ENCODE measurements around the gene KRTAP5-9.
"Not testable (repeated sequence)": the region's sequence is repeated elsewhere in the genome, so short reads cannot be mapped to it uniquely, and the experiment has no call there.

The KRTAP5-9 gene

GRCh38 chr11:71564430-71564829 lies 16.2 kb downstream of the KRTAP5-9 start:
- H3K18ac ChIP-seq (ENCODE audit: low read length): no peak overlapping the region
- no peak overlapping the region for H2AK5ac ChIP-seq (ENCODE audit: low read length)
- H3K79me2 ChIP-seq (ENCODE audit: control insufficient read depth, insufficient read depth, low read length, poor library complexity): no peaks in the 10 kb centered on the region
- H3K27me3 ChIP-seq (ENCODE audit: insufficient read depth, low read length): no peaks in the 10 kb centered on the region
- H3K23ac ChIP-seq (ENCODE audit: low read length): no peak overlapping the region
- no peak overlapping the region for H2BK120ac ChIP-seq (ENCODE audit: insufficient read depth, low read length, poor library complexity)
- no peak overlapping the region for H4K8ac ChIP-seq (ENCODE audit: low read depth, low read length)
- DNase-seq: no peak
- no peak overlapping the region for H3K4ac ChIP-seq (ENCODE audit: low read depth, low read length)
- no peak overlapping the region for H2AFZ ChIP-seq (ENCODE audit: insufficient read depth, low read length, poor library complexity)
- no peak overlapping the region for H3K4me2 ChIP-seq (ENCODE audit: low read length)
- no peak overlapping the region for H3K4me3 ChIP-seq (ENCODE audit: low read depth, low read length)
- WGBS (ENCODE audit: extremely low coverage, insufficient coverage, insufficient read length): no CpG with 5 or more reads among the region's 4 CpGs
- H2BK5ac ChIP-seq (ENCODE audit: low read depth, low read length, poor library complexity): no peak overlapping the region
- H3K79me1 ChIP-seq (ENCODE audit: low read length): no peaks in the 10 kb centered on the region
- no peak overlapping the region for H4K91ac ChIP-seq (ENCODE audit: low read depth, low read length)
- H4K12ac ChIP-seq (ENCODE audit: low read depth, low read length): no peak overlapping the region
- no peak overlapping the region for H3K9ac ChIP-seq (ENCODE audit: low read length)
- no peaks in the 10 kb centered on the region for H3K36me3 ChIP-seq (ENCODE audit: control insufficient read depth in 1 of 2, insufficient read depth in 2 of 2, low read length in 2 of 2)
- H3K14ac ChIP-seq (ENCODE audit: low read length): no peak overlapping the region
- no peak overlapping the region for H2BK12ac ChIP-seq (ENCODE audit: low read length)
- H3K9me3 ChIP-seq (ENCODE audit: insufficient read depth, low read depth, low read length): no peaks in the 10 kb centered on the region
- H3K27ac ChIP-seq (ENCODE audit: low read depth, low read length): no peak overlapping the region
- no peaks in the 10 kb centered on the region for H3K4me1 ChIP-seq (ENCODE audit: control insufficient read depth in 1 of 2, insufficient read depth in 2 of 2, low read length in 2 of 2)

GRCh38 chr11:71565263-71565662 lies 17.0 kb downstream of the KRTAP5-9 start, which contains the start of gene KRTAP5-10:
TSS of gene KRTAP5-10 (plus strand) at chr11:71565563. CDS start at chr11:71565588, 25 bp downstream.
- Histone ChIP-seq H3K9me3 (ENCODE audit: insufficient read depth, low read depth, low read length) (no peaks in the 10 kb centered on the region), H2AK5ac (ENCODE audit: low read length) (no peak within 1 kb of the TSS), H3K27ac (ENCODE audit: low read depth, low read length) (no peak within 1 kb of the TSS), H3K4me3 (ENCODE audit: low read depth, low read length) (no peak within 1 kb of the TSS), H3K18ac (ENCODE audit: low read length) (no peak within 1 kb of the TSS), H2AFZ (ENCODE audit: insufficient read depth, low read length, poor library complexity) (no peak within 1 kb of the TSS), H2BK12ac (ENCODE audit: low read length) (no peak within 1 kb of the TSS), H3K4me1 (ENCODE audit: control insufficient read depth in 1 of 2, insufficient read depth in 2 of 2, low read length in 2 of 2) (no peaks in the 10 kb centered on the region), H3K79me2 (ENCODE audit: control insufficient read depth, insufficient read depth, low read length, poor library complexity) (no peaks in the 10 kb centered on the region), H3K27me3 (ENCODE audit: insufficient read depth, low read length) (no peaks in the 10 kb centered on the region), H4K8ac (ENCODE audit: low read depth, low read length) (no peak within 1 kb of the TSS), H3K14ac (ENCODE audit: low read length) (no peak within 1 kb of the TSS), H3K23ac (ENCODE audit: low read length) (no peak within 1 kb of the TSS), H3K36me3 (ENCODE audit: control insufficient read depth in 1 of 2, insufficient read depth in 2 of 2, low read length in 2 of 2) (no peaks in the 10 kb centered on the region), H2BK120ac (ENCODE audit: insufficient read depth, low read length, poor library complexity) (no peak within 1 kb of the TSS), H4K12ac (ENCODE audit: low read depth, low read length) (no peak within 1 kb of the TSS), H4K91ac (ENCODE audit: low read depth, low read length) (no peak within 1 kb of the TSS), H3K79me1 (ENCODE audit: low read length) (no peaks in the 10 kb centered on the region), H3K4me2 (ENCODE audit: low read length) (no peak within 1 kb of the TSS), H3K9ac (ENCODE audit: low read length) (no peak within 1 kb of the TSS), H2BK5ac (ENCODE audit: low read depth, low read length, poor library complexity) (no peak within 1 kb of the TSS), H3K4ac (ENCODE audit: low read depth, low read length) (no peak within 1 kb of the TSS)
- WGBS (ENCODE audit: extremely low coverage, insufficient coverage, insufficient read length): no CpG with 5 or more reads among the region's 5 CpGs
- no peak for DNase-seq

DNA sequence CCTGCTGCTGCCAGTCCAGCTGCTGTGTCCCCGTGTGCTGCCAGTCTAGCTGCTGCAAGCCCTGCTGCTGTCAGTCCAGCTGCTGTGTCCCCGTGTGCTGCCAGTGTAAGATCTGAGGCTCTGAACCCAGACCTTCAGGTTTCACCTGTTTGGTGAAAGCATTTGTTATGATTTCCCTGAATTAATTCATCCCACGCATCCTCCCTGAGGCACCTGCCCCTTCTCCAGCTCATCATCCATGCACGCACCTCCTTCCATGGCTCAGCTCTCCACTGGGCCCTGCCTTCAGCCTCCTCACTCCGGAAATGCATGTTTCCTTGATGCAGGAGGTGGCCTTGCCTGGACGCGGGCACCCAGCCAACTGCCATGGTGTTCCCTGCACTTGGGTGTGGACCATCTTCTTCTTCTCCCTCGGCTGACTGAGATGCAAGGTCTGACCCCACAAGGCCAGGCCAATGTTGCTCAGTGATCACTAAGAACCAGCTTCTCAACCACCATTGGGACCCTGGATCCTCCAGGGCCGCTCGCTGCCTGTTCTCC lies 17.9 kb downstream of the KRTAP5-9 start:
- Histone ChIP-seq H2BK120ac (ENCODE audit: insufficient read depth, low read length, poor library complexity) (no peak overlapping the region), H3K18ac (ENCODE audit: low read length) (no peak overlapping the region)
- no CpG with 5 or more reads among the region's 10 CpGs for WGBS (ENCODE audit: extremely low coverage, insufficient coverage, insufficient read length)

GRCh38 chr11:71566626-71567599 lies 18.7 kb downstream of the KRTAP5-9 start:
- H2BK5ac ChIP-seq (ENCODE audit: low read depth, low read length, poor library complexity); H3K14ac ChIP-seq (ENCODE audit: low read length); H3K27ac ChIP-seq (ENCODE audit: low read depth, low read length); H3K4ac ChIP-seq (ENCODE audit: low read depth, low read length); H4K12ac ChIP-seq (ENCODE audit: low read depth, low read length); H3K9ac ChIP-seq (ENCODE audit: low read length); H4K91ac ChIP-seq (ENCODE audit: low read depth, low read length); H3K4me3 ChIP-seq (ENCODE audit: low read depth, low read length); H3K23ac ChIP-seq (ENCODE audit: low read length); H3K4me2 ChIP-seq (ENCODE audit: low read length); H3K79me2 ChIP-seq (ENCODE audit: control insufficient read depth, insufficient read depth, low read length, poor library complexity); H2BK12ac ChIP-seq (ENCODE audit: low read length); DNase-seq; H3K36me3 ChIP-seq (ENCODE audit: control insufficient read depth in 1 of 2, insufficient read depth in 2 of 2, low read length in 2 of 2); H3K18ac ChIP-seq (ENCODE audit: low read length); H3K9me3 ChIP-seq (ENCODE audit: insufficient read depth, low read depth, low read length); H2AFZ ChIP-seq (ENCODE audit: insufficient read depth, low read length, poor library complexity); H3K79me1 ChIP-seq (ENCODE audit: low read length); H3K27me3 ChIP-seq (ENCODE audit: insufficient read depth, low read length); H2AK5ac ChIP-seq (ENCODE audit: low read length); H4K8ac ChIP-seq (ENCODE audit: low read depth, low read length); H3K4me1 ChIP-seq (ENCODE audit: control insufficient read depth in 1 of 2, insufficient read depth in 2 of 2, low read length in 2 of 2); H2BK120ac ChIP-seq (ENCODE audit: insufficient read depth, low read length, poor library complexity): not testable (repeated sequence)
- WGBS (ENCODE audit: extremely low coverage, insufficient coverage, insufficient read length): no CpG with 5 or more reads among the region's 21 CpGs

More for the DNA sequence above, 17.9 kb downstream of the KRTAP5-9 start:
- no peak overlapping the region for H3K4ac ChIP-seq (ENCODE audit: low read depth, low read length)
- H3K79me1 ChIP-seq (ENCODE audit: low read length): no peaks in the 10 kb centered on the region
- H4K91ac ChIP-seq (ENCODE audit: low read depth, low read length): no peak overlapping the region
- H3K4me1 ChIP-seq (ENCODE audit: control insufficient read depth in 1 of 2, insufficient read depth in 2 of 2, low read length in 2 of 2): no peaks in the 10 kb centered on the region
- H3K27ac ChIP-seq (ENCODE audit: low read depth, low read length): no peak overlapping the region
- no peak overlapping the region for H3K4me2 ChIP-seq (ENCODE audit: low read length)
- no peak overlapping the region for H2AFZ ChIP-seq (ENCODE audit: insufficient read depth, low read length, poor library complexity)
- H2BK5ac ChIP-seq (ENCODE audit: low read depth, low read length, poor library complexity): no peak overlapping the region
- no peak overlapping the region for H2AK5ac ChIP-seq (ENCODE audit: low read length)
- no peak overlapping the region for H3K4me3 ChIP-seq (ENCODE audit: low read depth, low read length)
- no peak overlapping the region for H3K9ac ChIP-seq (ENCODE audit: low read length)
- no peaks in the 10 kb centered on the region for H3K9me3 ChIP-seq (ENCODE audit: insufficient read depth, low read depth, low read length)
- no peak for DNase-seq
- H3K14ac ChIP-seq (ENCODE audit: low read length): no peak overlapping the region
- H4K8ac ChIP-seq (ENCODE audit: low read depth, low read length): no peak overlapping the region
- H3K36me3 ChIP-seq (ENCODE audit: control insufficient read depth in 1 of 2, insufficient read depth in 2 of 2, low read length in 2 of 2): no peaks in the 10 kb centered on the region
- no peak overlapping the region for H4K12ac ChIP-seq (ENCODE audit: low read depth, low read length)
- no peak overlapping the region for H2BK12ac ChIP-seq (ENCODE audit: low read length)
- no peaks in the 10 kb centered on the region for H3K27me3 ChIP-seq (ENCODE audit: insufficient read depth, low read length)
- H3K23ac ChIP-seq (ENCODE audit: low read length): no peak overlapping the region
- H3K79me2 ChIP-seq (ENCODE audit: control insufficient read depth, insufficient read depth, low read length, poor library complexity): no peaks in the 10 kb centered on the region

Data from trophoblast cell (in vitro differentiated cells and primary cell).